Measurements from ENCODE around the gene KDM4C.
"Not testable (repeated sequence)": the region's sequence is repeated elsewhere in the genome, so short reads cannot be mapped to it uniquely, and the experiment has no call there.

GRCh38 chr9:7030943-7031342 lies 273.2 kb downstream of the KDM4C start:
- not testable (repeated sequence) for TF ChIP-seq CTCF (conservative IDR thresholded peaks at IDR 0.05 in 1 of 2, IDR thresholded peaks at IDR 0.05 in 1 of 2; ENCODE audit: low read depth in 1 of 2, low read length in 2 of 2); EZH2 (IDR thresholded peaks at IDR 0.05; ENCODE audit: low read length, missing control alignments)
